KMS-11 (cell line): ENCODE results near the gene CRYBA2.

Source experiments
- H2AFZ ChIP-seq: fragments of 200-600 bp; sonication (generic); 2 replicates; pipeline ENCODE4 v1.6.1; 2016; ENCODE audit warnings: antibody characterized with exemption, mixed run types, low read depth
- H3K27ac ChIP-seq: fragments of 200-600 bp; sonication (generic); 2 replicates; pipeline ENCODE4 v1.6.1; 2016; ENCODE audit warnings: mild to moderate bottlenecking, mixed run types
- H3K27me3 ChIP-seq: fragments of 200-600 bp; sonication (generic); 2 replicates; pipeline ENCODE4 v1.6.1; 2017; ENCODE audit warnings: mild to moderate bottlenecking, low read depth, mixed run types, moderate library complexity; ENCODE audit not compliant: insufficient read depth
- H3K36me3 ChIP-seq: fragments of 200-600 bp; sonication (generic); 2 replicates; pipeline ENCODE4 v1.6.1; 2017; ENCODE audit warnings: mild to moderate bottlenecking, mixed run types; ENCODE audit not compliant: insufficient read depth
- H3K4me1 ChIP-seq: fragments of 200-600 bp; sonication (generic); 2 replicates; pipeline ENCODE4 v1.6.1; 2016; ENCODE audit warnings: mild to moderate bottlenecking, low read depth, mixed run types; ENCODE audit not compliant: poor library complexity, severe bottlenecking
- H3K4me2 ChIP-seq: fragments of 200-600 bp; sonication (generic); 2 replicates; pipeline ENCODE4 v1.7.0; 2016; ENCODE audit warnings: mild to moderate bottlenecking, mixed run types
- H3K4me3 ChIP-seq: fragments of 200-600 bp; sonication (generic); IDR thresholded peaks from 2 replicates; pipeline ENCODE4 v1.6.1; 2017; ENCODE audit warnings: low read depth, low read length, mixed read lengths; ENCODE audit not compliant: insufficient read depth
- H3K79me2 ChIP-seq: fragments of 200-600 bp; sonication (generic); 2 replicates; pipeline ENCODE4 v1.6.1; 2016; ENCODE audit warnings: low read depth, mixed run types; ENCODE audit not compliant: insufficient read depth
- H3K9ac ChIP-seq: fragments of 200-600 bp; sonication (generic); 2 replicates; pipeline ENCODE4 v1.6.1; 2016; ENCODE audit warnings: mild to moderate bottlenecking, mixed run types
- H4K20me1 ChIP-seq: fragments of 200-600 bp; sonication (generic); 2 replicates; pipeline ENCODE4 v1.6.1; 2016; ENCODE audit warnings: mild to moderate bottlenecking, mixed run types; ENCODE audit not compliant: insufficient read depth
- TF ChIP-seq, protein P1 (sequence below): fragments of 200-600 bp; sonication (generic); conservative IDR thresholded peaks from 2 replicates; pipeline ENCODE4 v1.6.1; 2017; ENCODE audit warnings: low read depth, mild to moderate bottlenecking, antibody characterized with exemption, low read length, moderate library complexity, mixed read lengths

CRYBA2 gene, protein sequence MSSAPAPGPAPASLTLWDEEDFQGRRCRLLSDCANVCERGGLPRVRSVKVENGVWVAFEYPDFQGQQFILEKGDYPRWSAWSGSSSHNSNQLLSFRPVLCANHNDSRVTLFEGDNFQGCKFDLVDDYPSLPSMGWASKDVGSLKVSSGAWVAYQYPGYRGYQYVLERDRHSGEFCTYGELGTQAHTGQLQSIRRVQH

DNA sequence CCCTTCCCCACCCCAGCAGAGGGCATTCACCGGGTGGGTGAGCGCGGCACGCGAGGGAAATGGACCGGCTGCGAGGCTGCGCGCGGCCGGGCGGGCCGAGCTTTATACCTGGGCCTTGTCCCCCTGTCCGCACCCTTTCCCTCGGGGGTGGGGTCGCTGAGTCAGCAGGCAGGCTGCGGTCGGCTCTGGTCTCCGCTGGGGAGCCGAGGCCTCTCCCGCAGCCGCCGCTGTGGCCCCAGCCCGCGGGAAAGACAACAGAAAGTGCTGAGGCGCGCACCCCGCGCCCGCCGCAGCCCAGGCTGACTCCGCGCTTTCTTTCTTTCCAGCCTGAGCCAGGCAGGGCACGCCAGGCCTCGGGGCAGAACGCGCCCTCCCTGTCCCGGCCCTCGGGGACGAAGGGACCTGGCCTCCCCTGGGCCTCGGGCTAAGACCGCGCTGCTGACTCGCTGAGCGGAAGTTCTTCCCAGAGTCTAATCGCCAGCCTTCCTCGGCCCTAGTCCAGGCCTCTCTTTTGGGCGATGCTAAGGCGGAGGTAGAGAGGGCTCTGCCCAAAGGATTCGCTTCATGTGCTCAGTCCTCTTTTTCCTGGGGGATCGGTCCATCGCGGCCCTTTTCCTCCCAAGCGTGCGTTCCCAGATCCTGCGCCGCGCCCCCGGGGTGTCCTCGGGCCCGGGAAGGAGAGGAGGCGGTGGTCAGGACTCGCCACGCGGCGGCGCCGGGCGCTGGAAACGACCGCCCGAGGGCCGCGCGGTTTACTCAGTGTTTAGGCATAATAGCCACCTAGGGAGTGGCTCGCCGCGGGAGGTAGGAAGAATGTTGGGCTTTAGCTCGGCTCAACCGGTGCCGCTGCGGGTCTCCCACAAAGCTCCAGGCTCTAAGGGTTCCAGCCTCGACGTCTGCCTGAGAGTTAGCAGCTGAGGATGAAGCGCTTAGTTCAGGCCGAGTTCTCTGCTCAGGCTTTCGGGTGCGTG lies at the start of gene CRYBA2:
Gene CRYBA2 (minus strand): TSS at position 78 of the 971 bp plus-strand sequence. CDS start 246 bp downstream, outside the sequence.
- no peaks in the 10 kb centered on the region for H3K36me3 ChIP-seq
- H3K79me2 ChIP-seq: no peaks in the 10 kb centered on the region
- TF ChIP-seq, protein P1, sequence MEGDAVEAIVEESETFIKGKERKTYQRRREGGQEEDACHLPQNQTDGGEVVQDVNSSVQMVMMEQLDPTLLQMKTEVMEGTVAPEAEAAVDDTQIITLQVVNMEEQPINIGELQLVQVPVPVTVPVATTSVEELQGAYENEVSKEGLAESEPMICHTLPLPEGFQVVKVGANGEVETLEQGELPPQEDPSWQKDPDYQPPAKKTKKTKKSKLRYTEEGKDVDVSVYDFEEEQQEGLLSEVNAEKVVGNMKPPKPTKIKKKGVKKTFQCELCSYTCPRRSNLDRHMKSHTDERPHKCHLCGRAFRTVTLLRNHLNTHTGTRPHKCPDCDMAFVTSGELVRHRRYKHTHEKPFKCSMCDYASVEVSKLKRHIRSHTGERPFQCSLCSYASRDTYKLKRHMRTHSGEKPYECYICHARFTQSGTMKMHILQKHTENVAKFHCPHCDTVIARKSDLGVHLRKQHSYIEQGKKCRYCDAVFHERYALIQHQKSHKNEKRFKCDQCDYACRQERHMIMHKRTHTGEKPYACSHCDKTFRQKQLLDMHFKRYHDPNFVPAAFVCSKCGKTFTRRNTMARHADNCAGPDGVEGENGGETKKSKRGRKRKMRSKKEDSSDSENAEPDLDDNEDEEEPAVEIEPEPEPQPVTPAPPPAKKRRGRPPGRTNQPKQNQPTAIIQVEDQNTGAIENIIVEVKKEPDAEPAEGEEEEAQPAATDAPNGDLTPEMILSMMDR: no peak
- H3K27ac ChIP-seq: no peak within 1 kb of the TSS
- H3K27me3 ChIP-seq: peaks cover 23% of the 10 kb centered on the region; the same call in 1 of the 2 replicates
- H3K4me3 ChIP-seq: no peak within 1 kb of the TSS
- H3K9ac ChIP-seq: no peak within 1 kb of the TSS; the same call in 1 of the 2 replicates
- peaks cover 7% of the 10 kb centered on the region for H3K4me1 ChIP-seq
- H4K20me1 ChIP-seq: no peaks in the 10 kb centered on the region
- H2AFZ ChIP-seq: peak within 1 kb of the TSS; percentile 61
- H3K4me2 ChIP-seq: peak within 1 kb of the TSS; percentile 40

DNA sequence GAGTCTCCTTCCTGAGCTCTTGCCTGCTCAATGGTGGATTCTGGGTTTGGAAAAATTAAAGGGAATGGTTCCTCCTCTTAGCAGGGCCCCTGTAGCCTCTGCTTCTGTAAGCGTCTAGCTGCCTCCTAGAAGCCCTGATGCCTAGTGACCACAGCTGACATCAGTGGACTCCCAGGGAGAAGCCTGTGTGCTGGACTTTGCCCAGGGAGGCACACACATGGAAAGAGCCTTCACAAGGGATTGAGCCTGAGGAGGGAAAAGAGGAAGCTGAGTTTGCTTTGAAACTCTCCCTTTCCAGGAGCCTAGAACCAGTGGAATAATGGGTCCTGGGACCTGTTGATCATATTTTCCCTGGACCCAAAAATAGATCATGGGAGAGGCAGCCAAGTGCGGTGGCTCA lies 49.5 kb upstream of the CRYBA2 start:
- no peaks in the 10 kb centered on the region for H3K36me3 ChIP-seq
- no peaks in the 10 kb centered on the region for H3K79me2 ChIP-seq
- no peaks in the 10 kb centered on the region for H4K20me1 ChIP-seq
- H3K27me3 ChIP-seq: peaks cover 63% of the 10 kb centered on the region
- no peak overlapping the region for H2AFZ ChIP-seq
- H3K4me1 ChIP-seq: no peaks in the 10 kb centered on the region
- H3K4me2 ChIP-seq: no peak overlapping the region
- no peak overlapping the region for H3K9ac ChIP-seq
- H3K4me3 ChIP-seq: no peak overlapping the region
- TF ChIP-seq, protein P1: no peak
- no peak overlapping the region for H3K27ac ChIP-seq

DNA sequence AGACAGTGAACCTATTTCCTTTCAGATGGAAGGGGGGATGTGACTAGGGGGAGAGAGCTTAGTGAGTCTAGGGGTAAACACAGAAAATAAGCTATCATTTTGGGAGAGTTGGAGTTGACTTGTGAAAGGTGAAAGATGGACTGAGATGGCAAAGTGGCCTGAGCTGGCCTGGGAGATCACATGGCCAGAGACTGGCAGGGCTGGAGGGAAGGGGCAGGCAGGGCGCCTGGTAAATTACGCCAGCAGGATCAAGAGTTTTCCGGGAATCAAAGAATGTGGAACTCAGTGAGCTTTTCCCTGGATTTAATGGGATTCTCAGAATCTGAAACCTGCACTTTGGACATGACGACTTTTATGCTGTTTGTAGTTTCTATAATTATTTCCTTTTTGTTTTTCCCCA lies 48.9 kb upstream of the CRYBA2 start:
- H3K9ac ChIP-seq: no peak overlapping the region
- H3K4me2 ChIP-seq: no peak overlapping the region
- H2AFZ ChIP-seq: no peak overlapping the region
- H3K79me2 ChIP-seq: no peaks in the 10 kb centered on the region
- H4K20me1 ChIP-seq: no peaks in the 10 kb centered on the region
- no peak overlapping the region for H3K4me3 ChIP-seq
- H3K36me3 ChIP-seq: no peaks in the 10 kb centered on the region
- H3K27me3 ChIP-seq: peaks cover 63% of the 10 kb centered on the region
- no peaks in the 10 kb centered on the region for H3K4me1 ChIP-seq
- TF ChIP-seq, protein P1: no peak
- H3K27ac ChIP-seq: no peak overlapping the region

DNA sequence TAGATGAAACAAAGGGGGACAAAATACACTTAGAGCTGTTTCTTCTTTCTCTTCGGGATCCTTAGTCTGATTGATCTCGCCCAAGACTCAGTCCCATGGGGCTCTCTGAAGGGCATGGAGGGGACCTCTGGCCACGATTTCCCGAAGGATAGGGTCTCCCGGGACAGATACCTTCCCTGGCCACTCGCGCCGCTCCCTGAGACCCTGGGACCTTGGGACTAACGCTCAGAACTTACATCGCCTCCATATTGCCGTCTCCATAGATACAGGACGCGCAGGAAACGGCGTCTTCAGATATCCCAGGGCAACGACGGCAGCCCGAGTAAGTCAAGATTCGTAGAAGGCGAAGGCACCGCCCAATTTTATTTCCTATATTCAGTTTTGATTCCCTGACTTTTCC lies 48.0 kb upstream of the CRYBA2 start, which contains the start of gene CFAP65:
Gene CFAP65 (minus strand): TSS at position 265 of the 400 bp plus-strand sequence. CDS start 2,468 bp downstream, outside the sequence.
- Histone ChIP-seq H3K79me2 (no peaks in the 10 kb centered on the region), H3K9ac (no peak within 1 kb of the TSS), H3K4me3 (no peak within 1 kb of the TSS), H4K20me1 (no peaks in the 10 kb centered on the region), H3K27ac (no peak within 1 kb of the TSS), H3K4me2 (no peak within 1 kb of the TSS), H3K4me1 (no peaks in the 10 kb centered on the region), H2AFZ (no peak within 1 kb of the TSS), H3K27me3 (peaks cover 66% of the 10 kb centered on the region), H3K36me3 (no peaks in the 10 kb centered on the region)
- TF ChIP-seq, protein P1: no peak
